GM19238 (cell line): Measurements from ENCODE around the gene PLCH1.

Source experiments
- DNase-seq: peaks from one replicate; pipeline ENCODE4 v3.0.0; 2011; ENCODE audit warnings: low spot score; ENCODE audit not compliant: insufficient read length

PLCH1 gene

GRCh38 chr3:155609586-155609985 lies 135.3 kb downstream of the PLCH1 start:
- no peak for DNase-seq

GRCh38 chr3:155608228-155608920 lies 136.5 kb downstream of the PLCH1 start:
- DNase-seq, result no peak

DNA sequence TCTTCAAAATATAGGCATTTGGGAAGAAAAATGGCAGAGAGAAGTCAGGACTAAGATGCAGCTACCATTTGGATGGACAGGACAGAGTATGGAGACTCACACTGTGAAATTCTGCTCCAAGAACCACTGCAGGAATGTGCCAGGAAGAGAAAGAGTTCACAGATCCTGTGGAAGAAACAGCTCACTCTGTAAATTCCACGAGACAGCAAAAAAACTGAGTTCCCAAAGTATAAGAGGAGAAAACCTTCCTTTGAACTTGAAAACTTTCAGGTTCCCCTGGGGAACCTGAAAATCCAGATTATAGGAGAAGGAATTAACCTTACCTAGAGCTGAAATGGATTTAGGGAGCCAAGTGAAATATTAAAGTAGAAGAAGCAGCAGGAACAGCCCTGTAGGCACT lies 137.1 kb downstream of the PLCH1 start:
- no peak for DNase-seq

DNA sequence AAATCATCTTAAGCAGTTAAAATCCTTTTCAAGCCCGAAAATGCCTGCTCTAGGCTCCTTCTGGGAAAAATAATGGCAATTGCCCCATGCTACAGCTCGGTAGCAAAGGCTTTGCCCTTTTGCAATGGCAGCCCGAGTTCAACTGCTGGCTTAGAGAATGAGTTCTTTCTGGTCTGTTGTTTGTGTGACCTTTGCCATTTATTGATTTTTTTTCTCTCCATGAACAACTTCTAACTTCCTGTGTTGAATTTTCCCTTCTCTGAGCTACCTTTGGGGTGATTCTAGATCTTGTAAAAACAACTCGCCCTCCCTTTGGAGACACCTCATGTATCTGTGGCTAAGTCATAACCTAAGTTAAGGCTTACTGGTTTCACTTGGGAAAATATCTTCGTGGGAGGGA lies 139.3 kb downstream of the PLCH1 start:
- no peak for DNase-seq

- no peak for DNase-seq
Measured at GRCh38 chr3:155604967-155605366, 139.9 kb downstream of the PLCH1 start.

GRCh38 chr3:155604126-155604525 lies 140.7 kb downstream of the PLCH1 start:
- DNase-seq, result no peak

DNA sequence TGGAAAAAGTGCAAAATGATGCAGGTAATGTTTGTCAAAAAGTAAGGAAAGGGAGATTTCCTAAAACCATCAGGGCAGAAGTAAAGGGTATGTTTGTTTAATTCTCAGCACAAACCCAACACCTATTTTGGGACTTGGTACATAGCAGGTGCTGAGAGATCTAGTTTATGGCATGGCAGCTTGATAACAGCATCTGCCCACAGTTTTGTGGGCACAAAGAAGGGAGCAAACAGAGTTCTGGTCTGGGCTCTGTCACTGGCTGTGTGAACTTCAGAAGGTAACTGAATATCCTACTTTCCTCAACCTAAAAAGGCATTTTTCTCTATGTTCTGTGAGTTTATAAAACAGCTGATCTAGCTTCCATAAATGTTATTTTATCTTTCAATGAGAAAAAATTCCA lies 141.6 kb downstream of the PLCH1 start:
- no peak for DNase-seq

- no peak for DNase-seq
Measured at GRCh38 chr3:155602307-155602706, 142.6 kb downstream of the PLCH1 start.

- DNase-seq, result no peak
Measured at GRCh38 chr3:155598671-155599070, 146.2 kb downstream of the PLCH1 start.

- DNase-seq, result no peak
Measured at GRCh38 chr3:155596615-155597014, 148.3 kb downstream of the PLCH1 start.

GRCh38 chr3:155595371-155595770 lies 149.5 kb downstream of the PLCH1 start:
- DNase-seq, result no peak

DNA sequence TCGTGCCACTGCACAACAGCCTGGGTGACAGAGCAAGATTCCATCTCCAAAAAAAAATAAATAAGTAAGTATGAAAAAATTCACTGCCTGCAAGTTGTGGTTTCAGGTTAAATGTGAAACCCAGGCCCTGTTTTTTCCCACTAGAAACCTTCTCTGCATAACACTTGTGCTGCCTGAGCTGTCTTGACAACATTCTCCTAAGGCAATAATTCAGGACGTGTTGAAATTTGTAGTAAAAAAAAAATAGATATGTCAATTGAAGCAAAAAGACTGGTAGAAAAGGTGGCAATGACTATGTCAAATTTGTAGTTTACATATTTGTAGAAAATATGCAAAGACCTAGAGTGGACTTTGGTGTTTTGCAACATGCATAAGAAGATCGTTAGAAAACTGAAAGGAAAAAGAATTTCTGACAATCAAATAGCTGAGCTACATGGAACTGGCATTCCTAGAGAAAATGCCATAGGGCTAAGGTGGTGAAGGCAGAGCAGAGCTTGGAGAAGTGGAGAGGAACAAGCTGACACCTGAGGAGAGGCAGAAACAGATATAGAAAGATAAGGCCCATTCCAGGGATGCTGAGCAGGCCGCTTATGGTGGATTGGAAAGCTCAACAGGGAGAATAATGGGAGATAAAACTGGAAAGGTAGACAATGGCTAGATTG lies 150.2 kb downstream of the PLCH1 start:
- DNase-seq, result no peak

GRCh38 chr3:155587581-155587980 lies 157.3 kb downstream of the PLCH1 start:
- no peak for DNase-seq

DNA sequence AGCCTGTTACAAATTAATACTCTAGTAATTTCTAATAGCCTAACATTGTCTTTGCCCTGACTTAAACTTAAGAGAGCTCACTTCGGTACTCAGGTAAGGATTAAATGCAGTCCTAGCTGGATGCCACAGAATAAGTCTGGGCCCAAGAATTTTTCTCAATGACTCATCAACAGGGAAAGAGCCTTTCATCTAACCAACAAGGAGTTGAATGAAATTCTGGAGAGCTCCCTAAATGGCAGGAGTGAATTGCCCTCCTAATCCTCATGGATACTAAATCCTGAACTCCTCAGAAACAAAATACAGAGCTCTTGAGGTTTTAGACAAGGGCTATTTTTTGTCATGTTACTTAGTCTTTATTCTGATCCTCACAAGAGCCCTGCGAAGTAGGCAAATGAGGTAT lies 159.5 kb downstream of the PLCH1 start:
- DNase-seq, result no peak

DNA sequence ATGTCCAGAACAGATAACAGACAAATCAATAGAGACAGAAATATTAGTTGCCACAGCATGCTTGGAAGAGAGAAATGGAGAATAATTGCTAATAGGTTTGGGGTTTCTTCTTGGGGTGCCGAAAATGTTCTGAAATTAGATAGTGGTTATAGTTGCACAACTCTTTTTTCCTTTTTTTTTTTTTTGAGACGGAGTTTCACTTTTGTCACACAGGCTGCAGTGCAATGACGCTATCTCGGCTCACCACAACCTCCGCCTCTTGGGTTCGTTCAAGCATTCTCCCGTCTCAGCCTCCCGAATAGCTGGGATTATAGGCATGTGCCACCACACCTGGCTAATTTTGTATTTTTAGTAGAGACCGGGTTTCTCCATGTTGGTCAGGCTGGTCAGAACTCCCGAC lies 163.3 kb downstream of the PLCH1 start:
- DNase-seq, result no peak

- DNase-seq, result no peak
Measured at GRCh38 chr3:155572085-155572484, 172.8 kb downstream of the PLCH1 start.

DNA sequence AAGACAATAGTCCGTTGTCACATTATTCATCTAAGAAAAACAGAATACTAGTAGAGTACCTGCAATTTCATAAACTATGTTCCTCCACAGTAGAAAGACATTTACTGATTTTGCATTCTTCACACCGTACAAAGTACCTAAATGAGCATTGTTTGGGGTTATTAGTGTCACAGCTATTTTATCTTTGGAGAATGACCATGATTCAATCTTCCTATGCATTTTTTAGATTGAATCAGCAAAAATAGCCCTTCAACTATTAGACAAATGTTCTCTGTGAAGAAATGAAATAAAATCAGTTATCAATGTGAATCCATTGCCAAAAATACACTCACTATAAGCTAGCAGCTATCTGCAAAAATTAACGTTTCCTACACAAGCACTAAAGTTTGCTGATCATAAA lies 176.6 kb downstream of the PLCH1 start:
- no peak for DNase-seq

GRCh38 chr3:155560594-155560993 lies 184.3 kb downstream of the PLCH1 start:
- DNase-seq, result no peak

DNA sequence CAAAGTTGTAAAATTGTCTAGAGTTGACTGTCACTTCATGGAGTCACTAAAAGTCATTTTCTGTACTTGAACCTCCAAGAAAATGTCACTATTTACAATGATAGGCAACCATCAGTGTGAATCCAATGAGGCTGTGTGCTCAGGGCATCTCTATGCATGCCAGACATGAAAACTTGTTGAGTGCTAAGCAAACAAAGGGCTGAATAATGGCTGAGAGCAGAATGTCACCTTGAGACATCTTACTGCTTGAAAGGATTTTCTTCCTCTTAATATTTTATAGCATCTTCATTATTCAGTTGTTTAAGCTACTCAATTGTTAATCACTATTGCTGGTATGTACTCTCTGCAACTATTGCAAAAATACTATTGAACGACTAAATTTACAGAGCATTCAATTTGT lies 184.7 kb downstream of the PLCH1 start:
- no peak for DNase-seq

- no peak for DNase-seq
Measured at GRCh38 chr3:155556531-155556930, 188.3 kb downstream of the PLCH1 start.

- no peak for DNase-seq
Measured at GRCh38 chr3:155555479-155556060, 189.3 kb downstream of the PLCH1 start.

DNA sequence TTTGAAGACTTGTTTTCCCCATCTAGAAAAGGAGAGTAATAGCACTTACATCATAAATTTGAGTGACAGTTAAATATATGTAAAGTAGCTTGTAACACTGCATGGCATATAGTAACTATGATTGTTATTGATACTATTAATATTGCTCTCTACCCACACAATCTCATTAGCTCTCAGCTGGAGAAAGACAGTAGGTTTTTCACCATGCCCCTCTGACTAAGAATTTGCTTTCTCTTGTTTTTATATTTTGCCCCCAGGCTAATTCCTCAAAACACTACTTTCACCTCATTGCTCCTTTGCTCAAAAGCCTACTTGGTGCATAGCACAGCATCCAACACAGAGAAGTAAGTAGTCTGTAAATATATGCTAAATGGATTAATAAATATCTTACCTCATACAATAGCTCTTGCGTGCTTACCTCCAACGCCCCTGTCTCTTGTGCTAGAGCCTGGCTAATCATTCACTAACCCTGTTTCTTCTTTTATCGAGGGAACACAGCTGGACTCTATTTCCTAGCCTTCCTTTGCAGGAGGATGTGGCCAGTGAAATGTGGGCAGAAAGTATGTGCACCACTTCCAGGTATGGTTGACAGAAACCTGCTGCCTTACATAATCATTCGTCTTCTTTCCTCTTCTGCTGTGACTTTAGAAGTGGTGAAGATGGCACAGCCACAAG lies 190.0 kb downstream of the PLCH1 start:
- DNase-seq, result peak; percentile 5
